Sigmoid colon (tissue), 4 donors: ENCODE results near the gene ZSCAN29.

Experiments used
- POLR2A ChIP-seq, 2 donors: fragments of 450-650 bp; IDR thresholded peaks; one replicate each; pipeline ENCODE4 v1.6.1; 2016; ENCODE audit warnings: antibody characterized with exemption in 2 of 2, mild to moderate bottlenecking in 2 of 2, moderate library complexity in 2 of 2
- POLR2AphosphoS5 ChIP-seq, 4 donors: sonication (generic); formaldehyde crosslinking; IDR thresholded peaks; one replicate each; pipeline ENCODE4 v1.6.1; 2017; ENCODE audit warnings: antibody characterized with exemption in 4 of 4
- TF ChIP-seq, protein P1 (sequence below), 4 experiments: fragments of 450-650 bp in 3 of 4; fragments of 200-600 bp in 1 of 4; IDR thresholded peaks; one replicate each; pipeline ENCODE4 v1.5.1; 2016 to 2019; ENCODE audit warnings: antibody characterized with exemption in 4 of 4, mild to moderate bottlenecking in 3 of 4, moderate library complexity in 2 of 4

DNA sequence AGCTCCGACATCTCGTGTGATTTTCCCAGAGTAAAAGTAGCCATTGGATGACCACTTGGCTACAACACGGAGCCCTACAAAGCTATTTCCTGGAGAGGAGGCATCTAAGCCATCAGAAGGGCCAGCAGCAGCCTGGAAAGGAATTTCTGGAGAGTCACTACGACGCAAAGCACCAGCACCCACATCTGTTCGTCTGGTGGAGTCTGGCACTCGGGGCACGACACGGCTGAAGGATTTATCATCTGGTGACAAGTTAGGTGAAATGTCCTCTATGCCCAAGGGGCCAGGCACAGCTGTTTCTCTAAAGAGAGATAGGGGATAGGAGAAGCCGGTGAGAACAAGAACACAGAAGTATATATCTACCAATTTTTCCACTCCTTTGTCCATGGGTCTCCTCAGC, 49.6 kb upstream of the ZSCAN29 start:
- TF ChIP-seq, protein P1, sequence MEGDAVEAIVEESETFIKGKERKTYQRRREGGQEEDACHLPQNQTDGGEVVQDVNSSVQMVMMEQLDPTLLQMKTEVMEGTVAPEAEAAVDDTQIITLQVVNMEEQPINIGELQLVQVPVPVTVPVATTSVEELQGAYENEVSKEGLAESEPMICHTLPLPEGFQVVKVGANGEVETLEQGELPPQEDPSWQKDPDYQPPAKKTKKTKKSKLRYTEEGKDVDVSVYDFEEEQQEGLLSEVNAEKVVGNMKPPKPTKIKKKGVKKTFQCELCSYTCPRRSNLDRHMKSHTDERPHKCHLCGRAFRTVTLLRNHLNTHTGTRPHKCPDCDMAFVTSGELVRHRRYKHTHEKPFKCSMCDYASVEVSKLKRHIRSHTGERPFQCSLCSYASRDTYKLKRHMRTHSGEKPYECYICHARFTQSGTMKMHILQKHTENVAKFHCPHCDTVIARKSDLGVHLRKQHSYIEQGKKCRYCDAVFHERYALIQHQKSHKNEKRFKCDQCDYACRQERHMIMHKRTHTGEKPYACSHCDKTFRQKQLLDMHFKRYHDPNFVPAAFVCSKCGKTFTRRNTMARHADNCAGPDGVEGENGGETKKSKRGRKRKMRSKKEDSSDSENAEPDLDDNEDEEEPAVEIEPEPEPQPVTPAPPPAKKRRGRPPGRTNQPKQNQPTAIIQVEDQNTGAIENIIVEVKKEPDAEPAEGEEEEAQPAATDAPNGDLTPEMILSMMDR (IDR thresholded peaks at IDR 0.05): no peak
- TF ChIP-seq POLR2AphosphoS5 (IDR thresholded peaks at IDR 0.05) (no peak), POLR2A (IDR thresholded peaks at IDR 0.05) (no peak)
